ENCODE data around the gene CHD8. TPM values are rescaled to one million over a fixed set of nuclear protein-coding genes. Genes with fewer than 3 reads are reported as not detected.
A peak's percentile ranks its signal among the peaks of the same experiment; 100 is the strongest.

Gene CHD8
- total RNA-seq, 1 donor from 2014 or later = 146 TPM

- Mint-ChIP-seq H3K9me3 (ENCODE audit: unreplicated experiment) (peaks cover 6% of the 10 kb centered on the region), H3K27me3 (ENCODE audit: unreplicated experiment) (peaks cover 6% of the 10 kb centered on the region), H3K36me3 (ENCODE audit: unreplicated experiment) (no peaks in the 10 kb centered on the region), H3K27ac (ENCODE audit: unreplicated experiment) (peak within 1 kb of the TSS; percentile 90), H3K4me1 (ENCODE audit: low read depth, unreplicated experiment) (peaks cover 3% of the 10 kb centered on the region), H3K4me3 (ENCODE audit: unreplicated experiment) (peak within 1 kb of the TSS; percentile 100)
- peak; percentile 76 for TF ChIP-seq CTCF (IDR thresholded peaks at IDR 0.05; ENCODE audit: partially characterized antibody, unreplicated experiment)
- DNase-seq = peak; percentile 93
Measured at GRCh38 chr14:21476925-21477681, 21.2 kb upstream of the CHD8 start, which contains the start of the genes RAB2B and TOX4. RAB2B (minus strand) TSS chr14:21476959; CDS start chr14:21476872, 87 bp downstream. TOX4 (plus strand) TSS chr14:21477195; CDS start chr14:21477279, 84 bp downstream.

GRCh38 chr14:21476523-21476924, 20.6 kb upstream of the CHD8 start:
- H3K9me3 Mint-ChIP-seq (ENCODE audit: unreplicated experiment) = peaks cover 6% of the 10 kb centered on the region
- peak; percentile 71 for DNase-seq
- no peak for TF ChIP-seq CTCF (IDR thresholded peaks at IDR 0.05; ENCODE audit: partially characterized antibody, unreplicated experiment)
- peaks cover 3% of the 10 kb centered on the region for H3K4me1 Mint-ChIP-seq (ENCODE audit: low read depth, unreplicated experiment)
- peaks cover 6% of the 10 kb centered on the region for H3K27me3 Mint-ChIP-seq (ENCODE audit: unreplicated experiment)
- no peaks in the 10 kb centered on the region for H3K36me3 Mint-ChIP-seq (ENCODE audit: unreplicated experiment)
- H3K27ac Mint-ChIP-seq (ENCODE audit: unreplicated experiment) = peak overlapping the region; percentile 90
- peak overlapping the region; percentile 100 for H3K4me3 Mint-ChIP-seq (ENCODE audit: unreplicated experiment)

GRCh38 chr14:21475767-21476522, 20.0 kb upstream of the CHD8 start:
- H3K27me3 Mint-ChIP-seq (ENCODE audit: unreplicated experiment) = peaks cover 6% of the 10 kb centered on the region
- H3K4me1 Mint-ChIP-seq (ENCODE audit: low read depth, unreplicated experiment) = peaks cover 3% of the 10 kb centered on the region
- DNase-seq = no peak
- H3K27ac Mint-ChIP-seq (ENCODE audit: unreplicated experiment) = no peak overlapping the region
- peak overlapping the region; percentile 100 for H3K4me3 Mint-ChIP-seq (ENCODE audit: unreplicated experiment)
- no peaks in the 10 kb centered on the region for H3K36me3 Mint-ChIP-seq (ENCODE audit: unreplicated experiment)
- H3K9me3 Mint-ChIP-seq (ENCODE audit: unreplicated experiment) = peaks cover 6% of the 10 kb centered on the region
- TF ChIP-seq CTCF (IDR thresholded peaks at IDR 0.05; ENCODE audit: partially characterized antibody, unreplicated experiment) = no peak

GRCh38 chr14:21467616-21468015, 11.7 kb upstream of the CHD8 start:
- no peak overlapping the region for H3K27ac Mint-ChIP-seq (ENCODE audit: unreplicated experiment)
- TF ChIP-seq CTCF (IDR thresholded peaks at IDR 0.05; ENCODE audit: partially characterized antibody, unreplicated experiment) = no peak
- no peaks in the 10 kb centered on the region for H3K36me3 Mint-ChIP-seq (ENCODE audit: unreplicated experiment)
- no peaks in the 10 kb centered on the region for H3K27me3 Mint-ChIP-seq (ENCODE audit: unreplicated experiment)
- H3K4me3 Mint-ChIP-seq (ENCODE audit: unreplicated experiment) = no peak overlapping the region
- H3K9me3 Mint-ChIP-seq (ENCODE audit: unreplicated experiment) = no peaks in the 10 kb centered on the region
- H3K4me1 Mint-ChIP-seq (ENCODE audit: low read depth, unreplicated experiment) = no peaks in the 10 kb centered on the region
- no peak for DNase-seq

- TF ChIP-seq CTCF (IDR thresholded peaks at IDR 0.05; ENCODE audit: partially characterized antibody, unreplicated experiment) = no peak
- Mint-ChIP-seq H3K9me3 (ENCODE audit: unreplicated experiment) (no peaks in the 10 kb centered on the region), H3K4me1 (ENCODE audit: low read depth, unreplicated experiment) (peaks cover 7% of the 10 kb centered on the region), H3K36me3 (ENCODE audit: unreplicated experiment) (no peaks in the 10 kb centered on the region), H3K27me3 (ENCODE audit: unreplicated experiment) (no peaks in the 10 kb centered on the region), H3K27ac (ENCODE audit: unreplicated experiment) (peak overlapping the region; percentile 91), H3K4me3 (ENCODE audit: unreplicated experiment) (peak overlapping the region; percentile 95)
- DNase-seq = no peak
Measured at GRCh38 chr14:21455592-21455911, 371 bp downstream of the CHD8 start.

Data from glutamatergic neuron (in vitro differentiated cells).